ENCODE data around the gene ARHGDIA. TPM values are rescaled to one million over a fixed set of nuclear protein-coding genes. Genes with fewer than 3 reads are reported as not detected.
A peak's percentile ranks its signal among the peaks of the same experiment; 100 is the strongest.

Gene ARHGDIA
- total RNA-seq, 2 experiments from 2014 or later = 636 to 661 TPM

GRCh38 chr17:81911277-81911961 is 40.3 kb upstream of the ARHGDIA start, which contains the start of gene PCYT2:
TSS of gene PCYT2 (minus strand) at chr17:81911399. CDS start at chr17:81911355, 44 bp downstream.
- peaks cover 32% of the 10 kb centered on the region for H3K4me1 Mint-ChIP-seq
- POLR2A ChIA-PET = interaction anchor here (1.0 to 1.9 kb wide), 5 partner anchors 13 to 51 kb away, joined by 3 to 5 read pairs (median 4); partner anchors contain the start of gene P4HB
- peak; percentile 92 for DNase-seq
- H3K4me3 Mint-ChIP-seq = peak within 1 kb of the TSS; percentile 88
- CTCF ChIA-PET = no interaction called here
- H3K27me3 Mint-ChIP-seq = no peaks in the 10 kb centered on the region
- H3K9me3 Mint-ChIP-seq = no peaks in the 10 kb centered on the region
- H3K36me3 Mint-ChIP-seq (ENCODE audit: low read depth) = peaks cover 47% of the 10 kb centered on the region
- H3K27ac Mint-ChIP-seq = peak within 1 kb of the TSS; percentile 70

DNA sequence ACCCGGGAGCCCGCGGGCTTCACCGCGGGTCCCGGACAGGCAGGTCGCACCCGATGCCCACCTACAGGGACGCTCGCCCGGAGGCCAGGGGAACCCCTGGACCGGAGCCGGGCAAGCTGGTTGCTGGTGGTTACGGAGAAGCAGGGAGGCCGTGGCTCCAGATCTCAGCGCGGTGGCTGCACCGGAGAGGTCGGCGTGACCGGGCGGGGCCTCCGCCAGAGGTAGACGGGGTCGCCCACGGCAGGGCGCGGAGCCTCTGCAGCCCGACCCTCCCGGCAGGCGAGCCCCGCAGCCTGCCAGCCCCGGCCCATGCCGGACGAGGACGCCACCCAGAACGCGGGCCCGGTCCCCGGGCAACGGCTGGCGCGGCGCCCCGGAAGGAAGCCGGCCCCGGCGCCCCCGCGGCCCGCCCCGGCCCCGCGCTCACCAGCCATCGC is 39.7 kb upstream of the ARHGDIA start:
- Mint-ChIP-seq H3K4me3 (peak overlapping the region; percentile 88), H3K27me3 (no peaks in the 10 kb centered on the region), H3K9me3 (no peaks in the 10 kb centered on the region), H3K4me1 (peaks cover 28% of the 10 kb centered on the region), H3K36me3 (ENCODE audit: low read depth) (peaks cover 43% of the 10 kb centered on the region), H3K27ac (no peak overlapping the region)
- DNase-seq = no peak
- ChIA-PET CTCF (no interaction called here), POLR2A (interaction anchor here (1.0 to 1.7 kb wide), 3 partner anchors 13 to 19 kb away, joined by 3 to 5 read pairs (median 4); no protein-coding TSS in a partner anchor)

- peaks cover 25% of the 10 kb centered on the region for H3K4me1 Mint-ChIP-seq
- peaks cover 36% of the 10 kb centered on the region for H3K36me3 Mint-ChIP-seq (ENCODE audit: low read depth)
- H3K4me3 Mint-ChIP-seq = peak overlapping the region; percentile 88
- DNase-seq = no peak
- ChIA-PET POLR2A (interaction anchor here (0.6 to 1.9 kb wide), 7 partner anchors 12 to 67 kb away, joined by 3 to 6 read pairs (median 4); partner anchors contain the start of genes ARHGDIA and MAFG), CTCF (no interaction called here)
- H3K27ac Mint-ChIP-seq = peak overlapping the region; percentile 70
- H3K9me3 Mint-ChIP-seq = no peaks in the 10 kb centered on the region
- no peaks in the 10 kb centered on the region for H3K27me3 Mint-ChIP-seq
Observed at GRCh38 chr17:81909966-81910839, 39.1 kb upstream of the ARHGDIA start.

GRCh38 chr17:81909231-81909630 is 38.1 kb upstream of the ARHGDIA start:
- Mint-ChIP-seq H3K36me3 (ENCODE audit: low read depth) (peaks cover 26% of the 10 kb centered on the region), H3K4me1 (peaks cover 23% of the 10 kb centered on the region), H3K9me3 (no peaks in the 10 kb centered on the region), H3K27me3 (no peaks in the 10 kb centered on the region), H3K27ac (no peak overlapping the region), H3K4me3 (no peak overlapping the region)
- POLR2A ChIA-PET = interaction anchor here (1.0 to 1.9 kb wide), 6 partner anchors 8 to 68 kb away, joined by 3 to 6 read pairs (median 4); partner anchors contain the start of genes ANAPC11, ARHGDIA and MAFG
- CTCF ChIA-PET = no interaction called here
- DNase-seq = no peak

GRCh38 chr17:81908793-81909192 is 37.7 kb upstream of the ARHGDIA start:
- CTCF ChIA-PET = no interaction called here
- peaks cover 23% of the 10 kb centered on the region for H3K4me1 Mint-ChIP-seq
- POLR2A ChIA-PET = interaction anchor here (1.0 to 1.9 kb wide), 4 partner anchors 9 to 68 kb away, joined by 4 to 6 read pairs (median 4); partner anchors contain the start of genes ANAPC11 and ARHGDIA
- no peaks in the 10 kb centered on the region for H3K27me3 Mint-ChIP-seq
- no peak for DNase-seq
- H3K9me3 Mint-ChIP-seq = no peaks in the 10 kb centered on the region
- peaks cover 23% of the 10 kb centered on the region for H3K36me3 Mint-ChIP-seq (ENCODE audit: low read depth)
- H3K4me3 Mint-ChIP-seq = no peak overlapping the region
- no peak overlapping the region for H3K27ac Mint-ChIP-seq

DNA sequence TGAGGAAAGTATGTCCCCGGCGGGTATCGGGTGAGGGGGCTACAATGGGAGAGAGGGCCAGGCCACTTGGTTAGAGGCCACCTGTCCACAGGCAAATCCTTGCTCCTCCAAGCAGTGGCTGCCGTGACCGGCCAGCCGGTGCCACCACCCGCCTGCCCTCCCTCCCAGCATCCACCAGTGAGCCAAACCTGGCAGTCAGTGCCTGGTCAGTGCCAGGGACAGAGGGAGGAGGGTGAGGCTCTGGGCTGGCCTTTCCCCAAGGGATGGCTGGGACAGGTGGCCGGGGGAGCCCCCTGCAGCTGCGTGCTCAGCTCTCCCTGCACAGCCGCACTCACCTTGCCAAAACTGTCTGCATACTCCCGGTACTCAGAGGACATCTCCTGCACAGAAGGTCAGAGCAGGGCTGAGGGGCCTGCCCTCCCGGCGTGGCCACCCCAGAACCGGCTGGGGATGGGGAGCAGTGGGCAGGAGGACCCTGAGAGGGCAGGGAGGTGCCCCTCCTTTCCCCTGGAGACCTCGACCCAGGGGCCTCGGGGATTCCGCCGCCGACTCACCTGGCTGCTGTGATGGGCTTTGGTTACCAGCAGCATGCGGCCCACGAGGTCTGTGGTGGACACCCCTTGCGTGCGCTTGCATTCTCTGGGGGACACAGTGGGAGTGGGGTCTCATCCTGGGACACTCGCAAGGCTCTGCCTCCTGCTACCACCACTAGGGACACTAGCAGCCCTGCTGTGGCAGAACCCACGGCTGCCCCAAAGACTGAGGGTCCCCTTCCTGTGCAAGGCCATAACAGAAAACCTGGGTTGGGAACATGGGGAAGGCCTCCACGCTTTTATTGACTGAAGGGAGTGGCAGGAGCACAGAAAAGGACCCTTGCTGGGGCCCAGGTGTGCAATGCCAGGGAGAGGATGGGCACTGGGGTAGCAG is 36.3 kb upstream of the ARHGDIA start:
- ChIA-PET POLR2A (no interaction called here), CTCF (no interaction called here)
- H3K27me3 Mint-ChIP-seq = peaks cover 2% of the 10 kb centered on the region
- H3K4me1 Mint-ChIP-seq = peaks cover 17% of the 10 kb centered on the region
- no peaks in the 10 kb centered on the region for H3K9me3 Mint-ChIP-seq
- no peak overlapping the region for H3K27ac Mint-ChIP-seq
- H3K36me3 Mint-ChIP-seq (ENCODE audit: low read depth) = peaks cover 10% of the 10 kb centered on the region
- H3K4me3 Mint-ChIP-seq = no peak overlapping the region
- no peak for DNase-seq

- Mint-ChIP-seq H3K36me3 (ENCODE audit: low read depth) (peaks cover 7% of the 10 kb centered on the region), H3K9me3 (no peaks in the 10 kb centered on the region), H3K27me3 (peaks cover 2% of the 10 kb centered on the region), H3K4me3 (no peak overlapping the region), H3K4me1 (peaks cover 15% of the 10 kb centered on the region), H3K27ac (no peak overlapping the region)
- no peak for DNase-seq
- CTCF ChIA-PET = no interaction called here
- POLR2A ChIA-PET = interaction anchor here (2.0 kb wide), 1 partner anchor 15 kb away, joined by 5 read pairs; the partner anchor contains the start of genes ALYREF and ANAPC11
Observed at GRCh38 chr17:81906476-81907218, 35.5 kb upstream of the ARHGDIA start.

- Mint-ChIP-seq H3K9me3 (no peaks in the 10 kb centered on the region), H3K4me3 (no peak overlapping the region), H3K36me3 (ENCODE audit: low read depth) (peaks cover 9% of the 10 kb centered on the region), H3K27me3 (peaks cover 6% of the 10 kb centered on the region), H3K27ac (no peak overlapping the region), H3K4me1 (peaks cover 18% of the 10 kb centered on the region)
- ChIA-PET CTCF (no interaction called here), POLR2A (interaction anchor here (2.0 kb wide), 1 partner anchor 14 kb away, joined by 5 read pairs; the partner anchor contains the start of genes ALYREF and ANAPC11)
- DNase-seq = no peak
Observed at GRCh38 chr17:81905993-81906392, 34.9 kb upstream of the ARHGDIA start.

GRCh38 chr17:81905424-81905875 is 34.3 kb upstream of the ARHGDIA start:
- CTCF ChIA-PET = no interaction called here
- H3K4me3 Mint-ChIP-seq = no peak overlapping the region

GRCh38 chr17:81904600-81905423 is 33.7 kb upstream of the ARHGDIA start:
- ChIA-PET POLR2A (interaction anchor here (1.5 to 2.0 kb wide), 2 partner anchors 13 to 34 kb away, joined by 4 to 5 read pairs; partner anchors contain the start of genes ALYREF, ANAPC11 and ARHGDIA), CTCF (no interaction called here)
- Mint-ChIP-seq H3K4me1 (peaks cover 12% of the 10 kb centered on the region), H3K36me3 (ENCODE audit: low read depth) (peaks cover 17% of the 10 kb centered on the region), H3K27ac (no peak overlapping the region), H3K4me3 (no peak overlapping the region), H3K27me3 (peaks cover 9% of the 10 kb centered on the region), H3K9me3 (no peaks in the 10 kb centered on the region)
- no peak for DNase-seq

More at GRCh38 chr17:81905424-81905875, 34.3 kb upstream of the ARHGDIA start:
- H3K27ac Mint-ChIP-seq = no peak overlapping the region
- no peaks in the 10 kb centered on the region for H3K9me3 Mint-ChIP-seq
- H3K36me3 Mint-ChIP-seq (ENCODE audit: low read depth) = peaks cover 12% of the 10 kb centered on the region
- DNase-seq = no peak
- POLR2A ChIA-PET = interaction anchor here (2.0 kb wide), 1 partner anchor 13 kb away, joined by 5 read pairs; the partner anchor contains the start of genes ALYREF and ANAPC11
- peaks cover 9% of the 10 kb centered on the region for H3K27me3 Mint-ChIP-seq
- H3K4me1 Mint-ChIP-seq = peaks cover 18% of the 10 kb centered on the region
